DND-41 (cell line): ENCODE data around the gene SETSIP.

ENCODE experiments used
- EZH2 ChIP-seq: IDR thresholded peaks from 3 replicates; pipeline ENCODE4 v1.6.1; 2012; ENCODE audit warnings: borderline replicate concordance, low read depth, mild to moderate bottlenecking, moderate library complexity, low read length, inconsistent platforms; ENCODE audit not compliant: severe bottlenecking
- TF ChIP-seq, protein P1 (sequence below): IDR thresholded peaks from 2 replicates; pipeline ENCODE4 v1.5.1; 2012; ENCODE audit warnings: borderline replicate concordance, low read length, moderate library complexity, mild to moderate bottlenecking; ENCODE audit not compliant: poor library complexity, severe bottlenecking; ENCODE audit errors: extremely low read depth

DNA sequence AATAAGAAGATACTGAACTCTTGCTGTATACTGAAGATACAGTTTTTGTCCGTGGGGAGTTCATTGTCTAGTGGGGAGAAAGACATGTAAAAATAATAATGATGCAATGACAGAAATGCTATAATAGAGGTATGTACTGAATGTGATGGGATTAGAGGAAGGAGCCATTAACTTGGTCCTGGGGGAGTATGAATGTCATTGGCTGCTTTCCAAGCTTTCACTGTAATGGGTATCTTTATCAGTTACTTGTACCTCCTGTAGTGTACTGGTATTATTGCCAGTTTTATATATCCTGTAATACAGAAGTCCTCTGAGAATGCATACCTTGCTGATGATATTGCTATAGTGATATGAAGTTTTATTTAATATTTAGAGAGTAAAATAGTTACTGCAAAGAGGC lies 12.3 kb upstream of the SETSIP start:
- TF ChIP-seq, protein P1, sequence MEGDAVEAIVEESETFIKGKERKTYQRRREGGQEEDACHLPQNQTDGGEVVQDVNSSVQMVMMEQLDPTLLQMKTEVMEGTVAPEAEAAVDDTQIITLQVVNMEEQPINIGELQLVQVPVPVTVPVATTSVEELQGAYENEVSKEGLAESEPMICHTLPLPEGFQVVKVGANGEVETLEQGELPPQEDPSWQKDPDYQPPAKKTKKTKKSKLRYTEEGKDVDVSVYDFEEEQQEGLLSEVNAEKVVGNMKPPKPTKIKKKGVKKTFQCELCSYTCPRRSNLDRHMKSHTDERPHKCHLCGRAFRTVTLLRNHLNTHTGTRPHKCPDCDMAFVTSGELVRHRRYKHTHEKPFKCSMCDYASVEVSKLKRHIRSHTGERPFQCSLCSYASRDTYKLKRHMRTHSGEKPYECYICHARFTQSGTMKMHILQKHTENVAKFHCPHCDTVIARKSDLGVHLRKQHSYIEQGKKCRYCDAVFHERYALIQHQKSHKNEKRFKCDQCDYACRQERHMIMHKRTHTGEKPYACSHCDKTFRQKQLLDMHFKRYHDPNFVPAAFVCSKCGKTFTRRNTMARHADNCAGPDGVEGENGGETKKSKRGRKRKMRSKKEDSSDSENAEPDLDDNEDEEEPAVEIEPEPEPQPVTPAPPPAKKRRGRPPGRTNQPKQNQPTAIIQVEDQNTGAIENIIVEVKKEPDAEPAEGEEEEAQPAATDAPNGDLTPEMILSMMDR = no peak
- TF ChIP-seq EZH2 = no peak
